ENCODE results near the gene HPSE2. TPM values are rescaled to one million over a fixed set of nuclear protein-coding genes. Genes with fewer than 3 reads are reported as not detected.

Gene HPSE2
- polyA plus RNA-seq, 1 experiment, result not detected

GRCh38 chr10:98924526-98924925 is 311.1 kb downstream of the HPSE2 start:
- H3K4me3 ChIP-seq (ENCODE audit: low read depth, low read length), result no peak overlapping the region
- POLR2A ChIA-PET, result interaction anchor here (0.6 kb wide), 1 partner anchor 24 kb away, joined by 3 read pairs; no protein-coding TSS in a partner anchor
- no peaks in the 10 kb centered on the region for H3K36me3 ChIP-seq (ENCODE audit: control insufficient read depth, insufficient read depth, low read length)
- CTCF ChIA-PET, result no interaction called here
- DNase-seq (ENCODE audit: low read depth), result no peak
- no peaks in the 10 kb centered on the region for H3K27me3 ChIP-seq (ENCODE audit: control insufficient read depth, insufficient read depth, low read length)
- no peak for TF ChIP-seq CTCF (IDR thresholded peaks at IDR 0.05; ENCODE audit: insufficient read depth, low read depth, low read length)

- POLR2A ChIA-PET, result no interaction called here
- no peaks in the 10 kb centered on the region for H3K27me3 ChIP-seq (ENCODE audit: control insufficient read depth, insufficient read depth, low read length)
- CTCF ChIA-PET, result interaction anchor here (1.3 kb wide), 1 partner anchor 16 kb away, joined by 3 read pairs; no protein-coding TSS in a partner anchor
Observed at GRCh38 chr10:98921316-98921715, 314.3 kb downstream of the HPSE2 start.

GRCh38 chr10:98920807-98921206 is 314.8 kb downstream of the HPSE2 start:
- no peaks in the 10 kb centered on the region for H3K27me3 ChIP-seq (ENCODE audit: control insufficient read depth, insufficient read depth, low read length)
- ChIA-PET CTCF (interaction anchor here (1.3 kb wide), 1 partner anchor 15 kb away, joined by 3 read pairs; no protein-coding TSS in a partner anchor), POLR2A (no interaction called here)
- H3K4me3 ChIP-seq (ENCODE audit: low read depth, low read length), result no peak overlapping the region
- no peak for TF ChIP-seq CTCF (IDR thresholded peaks at IDR 0.05; ENCODE audit: insufficient read depth, low read depth, low read length)
- H3K36me3 ChIP-seq (ENCODE audit: control insufficient read depth, insufficient read depth, low read length), result no peaks in the 10 kb centered on the region
- DNase-seq (ENCODE audit: low read depth), result no peak

More at GRCh38 chr10:98921316-98921715, 314.3 kb downstream of the HPSE2 start:
- no peak overlapping the region for H3K4me3 ChIP-seq (ENCODE audit: low read depth, low read length)
- H3K36me3 ChIP-seq (ENCODE audit: control insufficient read depth, insufficient read depth, low read length), result no peaks in the 10 kb centered on the region
- no peak for TF ChIP-seq CTCF (IDR thresholded peaks at IDR 0.05; ENCODE audit: insufficient read depth, low read depth, low read length)
- DNase-seq (ENCODE audit: low read depth), result no peak

- Histone ChIP-seq H3K4me3 (ENCODE audit: low read depth, low read length) (no peak overlapping the region), H3K36me3 (ENCODE audit: control insufficient read depth, insufficient read depth, low read length) (no peaks in the 10 kb centered on the region), H3K27me3 (ENCODE audit: control insufficient read depth, insufficient read depth, low read length) (no peaks in the 10 kb centered on the region)
- POLR2A ChIA-PET, result no interaction called here
- TF ChIP-seq CTCF (IDR thresholded peaks at IDR 0.05; ENCODE audit: insufficient read depth, low read depth, low read length), result no peak
- CTCF ChIA-PET, result no interaction called here
- DNase-seq (ENCODE audit: low read depth), result no peak
Observed at GRCh38 chr10:98920360-98920759, 315.3 kb downstream of the HPSE2 start.

- DNase-seq (ENCODE audit: low read depth), result no peak
- H3K4me3 ChIP-seq (ENCODE audit: low read depth, low read length), result no peak overlapping the region
- ChIA-PET CTCF (no interaction called here), POLR2A (no interaction called here)
- no peak for TF ChIP-seq CTCF (IDR thresholded peaks at IDR 0.05; ENCODE audit: insufficient read depth, low read depth, low read length)
- H3K27me3 ChIP-seq (ENCODE audit: control insufficient read depth, insufficient read depth, low read length), result no peaks in the 10 kb centered on the region
- no peaks in the 10 kb centered on the region for H3K36me3 ChIP-seq (ENCODE audit: control insufficient read depth, insufficient read depth, low read length)
Observed at GRCh38 chr10:98919899-98920298, 315.8 kb downstream of the HPSE2 start.

All from BJ (cell line).